ENCODE results near the gene KCND3. TPM values are rescaled to one million over a fixed set of nuclear protein-coding genes. Genes with fewer than 3 reads are reported as not detected.

KCND3 gene
- total and polyA plus RNA-seq, 2 experiments from 2014 or later: 0.10 to 0.18 TPM

DNA sequence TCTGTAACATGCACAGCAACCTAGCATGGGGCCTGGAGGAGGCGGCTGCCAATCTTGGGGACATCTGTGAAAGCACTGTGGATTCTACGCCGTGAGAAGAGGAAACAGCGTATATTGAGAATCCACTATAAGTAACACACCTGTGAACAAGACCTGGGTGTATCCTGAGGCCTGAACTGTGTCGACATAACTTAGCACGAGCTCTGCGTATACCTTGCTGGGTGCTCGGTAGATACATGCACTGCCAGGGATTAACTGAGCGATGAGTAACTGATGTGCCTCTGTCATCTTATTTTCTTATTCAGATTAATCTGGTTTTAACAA, 175.2 kb downstream of the KCND3 start (continued):
- TF ChIP-seq, protein P1, sequence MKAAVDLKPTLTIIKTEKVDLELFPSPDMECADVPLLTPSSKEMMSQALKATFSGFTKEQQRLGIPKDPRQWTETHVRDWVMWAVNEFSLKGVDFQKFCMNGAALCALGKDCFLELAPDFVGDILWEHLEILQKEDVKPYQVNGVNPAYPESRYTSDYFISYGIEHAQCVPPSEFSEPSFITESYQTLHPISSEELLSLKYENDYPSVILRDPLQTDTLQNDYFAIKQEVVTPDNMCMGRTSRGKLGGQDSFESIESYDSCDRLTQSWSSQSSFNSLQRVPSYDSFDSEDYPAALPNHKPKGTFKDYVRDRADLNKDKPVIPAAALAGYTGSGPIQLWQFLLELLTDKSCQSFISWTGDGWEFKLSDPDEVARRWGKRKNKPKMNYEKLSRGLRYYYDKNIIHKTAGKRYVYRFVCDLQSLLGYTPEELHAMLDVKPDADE (IDR thresholded peaks at IDR 0.05): no peak
- no peak for TF ChIP-seq ZNF114 (CRISPR knock-in tag; IDR thresholded peaks at IDR 0.05)
- no peak for TF ChIP-seq JUNB (IDR thresholded peaks at IDR 0.05; ENCODE audit: unreplicated experiment)
- TF ChIP-seq EZH2phosphoT487 (IDR thresholded peaks at IDR 0.05; ENCODE audit: unreplicated experiment): no peak

DNA sequence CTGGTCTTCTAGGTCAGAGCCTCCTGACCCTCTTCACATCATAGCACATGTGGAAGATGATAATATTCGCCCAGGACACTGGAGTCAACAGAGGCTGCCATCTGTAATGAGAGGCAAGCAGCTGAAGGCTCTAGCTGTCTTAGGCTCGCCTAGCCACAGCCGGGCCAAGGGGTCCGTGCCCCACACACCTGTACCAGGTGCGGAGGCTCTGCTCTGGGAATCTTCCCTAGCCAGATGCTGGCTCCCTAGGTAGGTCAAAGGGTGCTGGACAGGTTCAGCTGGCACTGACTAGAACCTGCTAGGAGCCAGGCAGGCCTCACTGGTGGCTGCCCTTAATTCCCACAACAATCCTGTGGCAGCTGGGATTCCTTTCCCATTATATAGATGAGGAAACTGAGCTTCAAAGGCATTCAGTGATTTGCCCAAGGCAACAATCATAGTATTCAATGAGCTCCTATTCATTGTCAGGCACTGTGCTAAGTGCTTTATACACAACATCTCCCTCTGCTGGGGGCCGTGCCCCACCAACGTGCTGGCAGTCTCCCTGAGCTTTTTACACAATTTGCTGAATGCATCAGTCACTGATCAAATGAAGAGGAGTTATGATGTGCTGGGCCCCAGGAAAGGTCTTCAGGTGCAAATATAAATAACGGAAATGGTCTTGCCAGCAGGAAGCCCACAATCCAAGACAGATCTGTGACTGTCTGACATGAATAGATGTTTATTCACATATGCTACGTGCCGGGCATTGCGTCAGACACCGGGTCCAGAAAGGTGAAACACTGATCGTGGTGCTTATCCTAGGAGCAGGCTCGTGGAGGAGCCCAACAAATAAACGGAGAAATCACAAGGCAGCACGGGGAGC, 175.8 kb downstream of the KCND3 start:
- Histone ChIP-seq H3K36me3 (ENCODE audit: insufficient read depth) (no peaks in the 10 kb centered on the region), H3K27me3 (ENCODE audit: insufficient read depth) (no peaks in the 10 kb centered on the region), H4K20me1 (replicated peaks; ENCODE audit: insufficient read depth) (no peaks in the 10 kb centered on the region), H3K9me2 (ENCODE audit: insufficient read depth) (0 out of 2 replicates have a peak, but pooled peaks cover 2% of the 10 kb centered on the region), H3K4me1 (ENCODE audit: insufficient read depth) (no peaks in the 10 kb centered on the region), H3K27ac (ENCODE audit: low read depth) (no peak overlapping the region), H3K4me2 (no peak overlapping the region), H3K79me2 (replicated peaks; ENCODE audit: insufficient read depth) (no peaks in the 10 kb centered on the region), H3K4me3 (no peak overlapping the region), H3F3A (replicated peaks; ENCODE audit: low read depth) (no peaks in the 10 kb centered on the region), H2AFZ (no peak overlapping the region)
- no peak overlapping the region for H3K27ac Mint-ChIP-seq
- no peak for TF ChIP-seq NANOG (IDR thresholded peaks at IDR 0.05; ENCODE audit: borderline replicate concordance)
- TF ChIP-seq, protein P2, sequence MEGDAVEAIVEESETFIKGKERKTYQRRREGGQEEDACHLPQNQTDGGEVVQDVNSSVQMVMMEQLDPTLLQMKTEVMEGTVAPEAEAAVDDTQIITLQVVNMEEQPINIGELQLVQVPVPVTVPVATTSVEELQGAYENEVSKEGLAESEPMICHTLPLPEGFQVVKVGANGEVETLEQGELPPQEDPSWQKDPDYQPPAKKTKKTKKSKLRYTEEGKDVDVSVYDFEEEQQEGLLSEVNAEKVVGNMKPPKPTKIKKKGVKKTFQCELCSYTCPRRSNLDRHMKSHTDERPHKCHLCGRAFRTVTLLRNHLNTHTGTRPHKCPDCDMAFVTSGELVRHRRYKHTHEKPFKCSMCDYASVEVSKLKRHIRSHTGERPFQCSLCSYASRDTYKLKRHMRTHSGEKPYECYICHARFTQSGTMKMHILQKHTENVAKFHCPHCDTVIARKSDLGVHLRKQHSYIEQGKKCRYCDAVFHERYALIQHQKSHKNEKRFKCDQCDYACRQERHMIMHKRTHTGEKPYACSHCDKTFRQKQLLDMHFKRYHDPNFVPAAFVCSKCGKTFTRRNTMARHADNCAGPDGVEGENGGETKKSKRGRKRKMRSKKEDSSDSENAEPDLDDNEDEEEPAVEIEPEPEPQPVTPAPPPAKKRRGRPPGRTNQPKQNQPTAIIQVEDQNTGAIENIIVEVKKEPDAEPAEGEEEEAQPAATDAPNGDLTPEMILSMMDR (conservative IDR thresholded peaks at IDR 0.05; ENCODE audit: low read depth in 2 of 2): peak; percentile 26 to 32; a peak in 2 of 4 replicates
- H3K4me1 Mint-ChIP-seq: peaks cover 3% of the 10 kb centered on the region; the same call in 1 of the 3 replicates
- H3K4me3 Mint-ChIP-seq: no peak overlapping the region
- ATAC-seq (peak; percentile 45; the same call in 2 of the 3 replicates), DNase-seq (ENCODE audit: low spot score) (peak; percentile 21)
- no peaks in the 10 kb centered on the region for H3K36me3 Mint-ChIP-seq (ENCODE audit: low read depth)
- H3K27me3 Mint-ChIP-seq (ENCODE audit: insufficient read depth, low read depth, poor library complexity): peaks cover 4% of the 10 kb centered on the region
- no peaks in the 10 kb centered on the region for H3K9me3 Mint-ChIP-seq

DNA sequence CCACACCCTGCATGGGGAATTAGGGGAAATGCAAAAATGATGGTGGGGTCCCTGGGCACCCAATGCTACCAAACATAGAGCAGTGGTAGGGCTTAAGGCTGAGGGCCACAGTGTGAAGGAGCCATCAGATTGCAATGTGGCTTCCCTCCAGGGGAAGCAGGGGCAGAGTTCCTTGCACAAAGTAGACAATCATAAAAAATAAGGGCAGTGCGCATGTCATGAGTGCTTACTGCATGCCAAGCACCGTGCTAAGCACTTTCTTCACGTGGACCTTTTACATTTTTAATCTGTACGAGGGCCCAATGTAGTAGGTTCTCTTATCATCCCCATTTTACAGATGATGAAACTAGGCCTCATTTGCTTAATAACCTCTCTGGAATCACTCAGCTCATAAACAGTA, 177.2 kb downstream of the KCND3 start:
- Mint-ChIP-seq H3K27me3 (ENCODE audit: insufficient read depth, low read depth, poor library complexity) (peaks cover 4% of the 10 kb centered on the region), H3K4me1 (peaks cover 3% of the 10 kb centered on the region; the same call in 1 of the 3 replicates), H3K36me3 (ENCODE audit: low read depth) (no peaks in the 10 kb centered on the region), H3K27ac (no peak overlapping the region), H3K4me3 (no peak overlapping the region), H3K9me3 (no peaks in the 10 kb centered on the region)
- Histone ChIP-seq H3K36me3 (ENCODE audit: insufficient read depth) (no peaks in the 10 kb centered on the region), H3K79me2 (replicated peaks; ENCODE audit: insufficient read depth) (no peaks in the 10 kb centered on the region), H3K4me1 (ENCODE audit: insufficient read depth) (no peaks in the 10 kb centered on the region), H3F3A (replicated peaks; ENCODE audit: low read depth) (no peaks in the 10 kb centered on the region), H3K4me2 (no peak overlapping the region), H4K20me1 (replicated peaks; ENCODE audit: insufficient read depth) (no peaks in the 10 kb centered on the region), H3K27ac (ENCODE audit: low read depth) (no peak overlapping the region), H3K9me2 (ENCODE audit: insufficient read depth) (0 out of 2 replicates have a peak, but pooled peaks cover 7% of the 10 kb centered on the region), H3K27me3 (ENCODE audit: insufficient read depth) (no peaks in the 10 kb centered on the region), H2AFZ (no peak overlapping the region), H3K4me3 (no peak overlapping the region)
- TF ChIP-seq, protein P1 (IDR thresholded peaks at IDR 0.05): no peak
- DNase-seq (ENCODE audit: low spot score) (no peak), ATAC-seq (no peak)
